Measurements from ENCODE around the gene PHC2. TPM values are rescaled to one million over a fixed set of nuclear protein-coding genes. Genes with fewer than 3 reads are reported as not detected.

Gene PHC2
- total and polyA plus RNA-seq, 3 donors from 2014 or later, result 121 to 178 (median 130) TPM

- WGBS, 2 donors, result 92 to 96% methylated on average over 5 of the region's 5 CpGs
- Histone ChIP-seq H3K9me3 (no peaks in the 10 kb centered on the region), H3K27ac (no peak overlapping the region), H3K27me3 (no peaks in the 10 kb centered on the region), H3K4me3 (no peak overlapping the region), H3K4me1 (peaks cover 4% of the 10 kb centered on the region), H3K36me3 (ENCODE audit: low read depth, missing control alignments) (no peaks in the 10 kb centered on the region)
- intact Hi-C loops (cut with DNase I; ENCODE audit: low total_unique reads), result no loop called here
- no peak for TF ChIP-seq POLR2A (IDR thresholded peaks at IDR 0.05)
- TF ChIP-seq, protein P1, sequence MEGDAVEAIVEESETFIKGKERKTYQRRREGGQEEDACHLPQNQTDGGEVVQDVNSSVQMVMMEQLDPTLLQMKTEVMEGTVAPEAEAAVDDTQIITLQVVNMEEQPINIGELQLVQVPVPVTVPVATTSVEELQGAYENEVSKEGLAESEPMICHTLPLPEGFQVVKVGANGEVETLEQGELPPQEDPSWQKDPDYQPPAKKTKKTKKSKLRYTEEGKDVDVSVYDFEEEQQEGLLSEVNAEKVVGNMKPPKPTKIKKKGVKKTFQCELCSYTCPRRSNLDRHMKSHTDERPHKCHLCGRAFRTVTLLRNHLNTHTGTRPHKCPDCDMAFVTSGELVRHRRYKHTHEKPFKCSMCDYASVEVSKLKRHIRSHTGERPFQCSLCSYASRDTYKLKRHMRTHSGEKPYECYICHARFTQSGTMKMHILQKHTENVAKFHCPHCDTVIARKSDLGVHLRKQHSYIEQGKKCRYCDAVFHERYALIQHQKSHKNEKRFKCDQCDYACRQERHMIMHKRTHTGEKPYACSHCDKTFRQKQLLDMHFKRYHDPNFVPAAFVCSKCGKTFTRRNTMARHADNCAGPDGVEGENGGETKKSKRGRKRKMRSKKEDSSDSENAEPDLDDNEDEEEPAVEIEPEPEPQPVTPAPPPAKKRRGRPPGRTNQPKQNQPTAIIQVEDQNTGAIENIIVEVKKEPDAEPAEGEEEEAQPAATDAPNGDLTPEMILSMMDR (IDR thresholded peaks at IDR 0.05), result no peak
- no peak for DNase-seq
These were observed 43.3 kb downstream of the PHC2 start for GRCh38 chr1:33387625-33388024.

DNA sequence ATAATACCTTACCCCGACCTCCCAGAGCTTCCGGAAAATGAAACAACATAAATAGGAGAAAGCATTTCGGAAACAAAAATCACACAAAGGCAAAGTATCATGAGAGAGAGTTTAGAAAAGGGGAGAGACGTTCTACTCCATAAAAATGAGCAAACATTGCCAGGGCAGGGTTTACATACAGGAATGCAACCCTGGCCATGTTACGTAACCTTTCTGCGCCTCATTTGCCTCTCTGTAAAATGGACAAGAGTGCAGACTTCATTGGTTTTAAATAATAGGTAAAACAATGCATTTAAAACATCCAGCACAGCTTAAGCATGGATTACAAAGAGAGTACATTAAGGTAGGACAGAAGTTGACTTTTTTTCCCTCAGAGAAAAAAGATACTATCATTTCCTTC, 45.6 kb downstream of the PHC2 start:
- Histone ChIP-seq H3K27me3 (no peaks in the 10 kb centered on the region), H3K36me3 (ENCODE audit: low read depth, missing control alignments) (no peaks in the 10 kb centered on the region), H3K9me3 (no peaks in the 10 kb centered on the region), H3K4me3 (no peak overlapping the region), H3K27ac (no peak overlapping the region), H3K4me1 (peaks cover 4% of the 10 kb centered on the region)
- no peak for TF ChIP-seq POLR2A (IDR thresholded peaks at IDR 0.05)
- TF ChIP-seq, protein P1 (IDR thresholded peaks at IDR 0.05), result no peak
- intact Hi-C loops (cut with DNase I; ENCODE audit: low total_unique reads), result no loop called here
- WGBS, 2 donors, result 90 to 93% methylated on average over 6 of the region's 6 CpGs
- DNase-seq, result no peak

- Histone ChIP-seq H3K4me1 (no peaks in the 10 kb centered on the region), H3K27me3 (no peaks in the 10 kb centered on the region), H3K36me3 (ENCODE audit: low read depth, missing control alignments) (no peaks in the 10 kb centered on the region), H3K4me3 (no peak overlapping the region), H3K9me3 (no peaks in the 10 kb centered on the region), H3K27ac (no peak overlapping the region)
- TF ChIP-seq, protein P1 (IDR thresholded peaks at IDR 0.05), result no peak
- TF ChIP-seq POLR2A (IDR thresholded peaks at IDR 0.05), result no peak
- WGBS, 2 donors, result 58 to 63% methylated on average over 7 of the region's 7 CpGs
- intact Hi-C loops (cut with DNase I; ENCODE audit: low total_unique reads), result no loop called here
- DNase-seq, result no peak
These were observed 46.7 kb downstream of the PHC2 start for GRCh38 chr1:33384040-33384812.

DNA sequence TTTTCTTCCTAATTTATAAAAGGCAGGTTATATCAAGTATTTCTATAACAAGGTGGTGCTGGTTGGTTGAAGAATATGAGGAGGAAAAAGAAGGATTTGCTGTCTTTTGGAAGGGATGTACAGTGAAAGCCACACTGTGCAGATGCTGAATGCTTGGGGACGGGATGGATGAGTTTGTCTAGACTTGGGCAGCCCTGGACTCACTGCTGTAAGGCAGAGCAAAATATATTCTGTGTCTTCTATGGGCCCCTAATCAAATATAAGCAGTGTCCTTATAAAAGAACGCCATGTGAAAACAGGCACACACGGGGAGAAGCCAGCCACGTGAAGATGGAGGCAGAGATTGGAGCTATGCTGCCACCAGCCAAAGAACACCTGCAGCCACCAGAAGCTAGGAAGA, 47.4 kb downstream of the PHC2 start:
- intact Hi-C loops (cut with DNase I; ENCODE audit: low total_unique reads), result no loop called here
- Histone ChIP-seq H3K27ac (no peak overlapping the region), H3K4me3 (no peak overlapping the region), H3K36me3 (ENCODE audit: low read depth, missing control alignments) (no peaks in the 10 kb centered on the region), H3K27me3 (no peaks in the 10 kb centered on the region), H3K4me1 (no peaks in the 10 kb centered on the region), H3K9me3 (no peaks in the 10 kb centered on the region)
- TF ChIP-seq POLR2A (IDR thresholded peaks at IDR 0.05), result no peak
- TF ChIP-seq, protein P1 (IDR thresholded peaks at IDR 0.05), result no peak
- WGBS, 2 donors, result 70 to 81% methylated on average over 4 of the region's 4 CpGs
- DNase-seq, result no peak
